ENCODE results near the gene CEP170B.
"Not testable (repeated sequence)": the region's sequence is repeated elsewhere in the genome, so short reads cannot be mapped to it uniquely, and the experiment has no call there.

Gene CEP170B

DNA sequence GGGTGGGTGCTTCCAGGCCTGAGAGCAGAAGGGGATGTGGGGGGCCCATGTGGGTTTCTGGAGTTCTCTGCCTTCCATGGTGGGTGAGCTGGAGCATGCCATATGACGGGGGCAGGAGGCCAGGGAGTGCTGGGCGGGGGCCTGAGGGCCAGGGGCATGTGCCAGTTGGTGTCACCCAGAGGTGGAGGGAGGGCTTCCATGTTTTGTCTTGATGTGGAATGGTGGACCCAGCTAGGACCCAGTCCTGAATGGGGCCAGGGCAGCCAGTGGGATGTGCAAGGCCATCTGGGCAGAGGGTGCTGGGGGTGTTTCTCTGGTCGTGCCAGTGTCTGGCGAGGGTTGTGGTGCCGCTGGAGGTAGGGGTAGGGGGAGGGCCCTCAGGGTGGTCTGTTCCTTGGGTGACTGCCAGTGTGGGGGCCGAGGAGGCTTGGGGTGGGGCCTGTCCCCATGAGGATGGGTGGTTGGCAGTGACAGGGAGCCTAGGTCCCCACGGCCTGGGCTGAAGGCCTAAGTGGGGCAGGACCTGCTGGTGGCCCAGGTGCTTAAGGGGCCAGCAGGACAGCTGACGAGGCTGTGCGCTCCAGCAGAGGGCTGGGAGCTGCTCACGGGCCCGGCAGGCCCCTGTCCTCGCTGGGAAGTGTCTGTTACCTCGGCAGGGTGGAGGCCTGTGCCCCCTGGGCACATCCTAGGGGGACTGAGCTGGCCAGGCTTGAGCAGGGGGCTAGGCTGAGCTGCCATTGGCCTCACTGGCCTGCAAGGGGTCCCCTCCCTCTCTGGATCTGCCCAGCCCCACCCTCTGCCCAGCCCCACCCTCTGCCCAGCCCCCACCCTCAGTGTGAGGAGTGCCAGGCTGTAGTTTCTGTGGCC is 26.8 kb downstream of the CEP170B start:
- no peak for DNase-seq (ENCODE audit: low read depth)

- DNase-seq (ENCODE audit: low read depth) = no peak
These were observed 27.7 kb downstream of the CEP170B start for GRCh38 chr14:104892531-104893434.

DNA sequence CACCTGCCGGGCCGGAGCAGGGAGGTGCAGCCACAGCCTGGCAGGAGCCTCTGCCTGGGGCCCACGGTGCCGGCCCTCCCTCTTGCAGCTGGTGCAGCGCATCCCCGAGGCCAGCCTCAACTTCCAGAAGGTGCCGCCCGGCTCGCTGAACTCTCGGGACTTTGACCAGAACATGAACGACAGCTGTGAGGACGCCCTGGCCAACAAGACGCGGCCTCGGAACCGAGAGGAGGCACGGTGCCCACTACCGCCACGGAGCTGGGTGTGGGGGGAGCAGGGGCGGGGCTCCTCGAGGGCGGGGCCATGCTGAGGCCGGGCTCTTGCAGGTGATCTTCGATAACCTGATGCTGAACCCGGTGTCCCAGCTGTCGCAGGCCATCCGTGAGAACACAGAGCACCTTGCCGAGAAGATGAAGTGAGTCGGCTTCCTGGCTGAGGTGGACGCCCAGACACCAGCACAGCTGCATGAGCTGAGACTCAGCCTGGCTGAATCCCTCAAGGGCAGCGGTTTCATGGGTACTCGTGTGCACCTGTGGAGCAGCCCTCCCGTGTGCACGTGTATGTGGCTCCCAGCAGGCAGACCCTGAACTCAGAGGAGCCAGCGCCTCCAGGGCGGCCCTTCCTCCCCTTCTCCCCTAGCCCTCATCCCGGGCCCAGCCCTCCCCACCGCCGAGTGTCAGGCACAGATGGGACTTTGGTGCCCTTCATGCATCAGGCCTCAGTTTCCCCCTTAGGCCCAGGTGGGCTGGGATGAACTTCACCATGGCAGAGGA is 28.6 kb downstream of the CEP170B start:
- no peak for DNase-seq (ENCODE audit: low read depth)

DNA sequence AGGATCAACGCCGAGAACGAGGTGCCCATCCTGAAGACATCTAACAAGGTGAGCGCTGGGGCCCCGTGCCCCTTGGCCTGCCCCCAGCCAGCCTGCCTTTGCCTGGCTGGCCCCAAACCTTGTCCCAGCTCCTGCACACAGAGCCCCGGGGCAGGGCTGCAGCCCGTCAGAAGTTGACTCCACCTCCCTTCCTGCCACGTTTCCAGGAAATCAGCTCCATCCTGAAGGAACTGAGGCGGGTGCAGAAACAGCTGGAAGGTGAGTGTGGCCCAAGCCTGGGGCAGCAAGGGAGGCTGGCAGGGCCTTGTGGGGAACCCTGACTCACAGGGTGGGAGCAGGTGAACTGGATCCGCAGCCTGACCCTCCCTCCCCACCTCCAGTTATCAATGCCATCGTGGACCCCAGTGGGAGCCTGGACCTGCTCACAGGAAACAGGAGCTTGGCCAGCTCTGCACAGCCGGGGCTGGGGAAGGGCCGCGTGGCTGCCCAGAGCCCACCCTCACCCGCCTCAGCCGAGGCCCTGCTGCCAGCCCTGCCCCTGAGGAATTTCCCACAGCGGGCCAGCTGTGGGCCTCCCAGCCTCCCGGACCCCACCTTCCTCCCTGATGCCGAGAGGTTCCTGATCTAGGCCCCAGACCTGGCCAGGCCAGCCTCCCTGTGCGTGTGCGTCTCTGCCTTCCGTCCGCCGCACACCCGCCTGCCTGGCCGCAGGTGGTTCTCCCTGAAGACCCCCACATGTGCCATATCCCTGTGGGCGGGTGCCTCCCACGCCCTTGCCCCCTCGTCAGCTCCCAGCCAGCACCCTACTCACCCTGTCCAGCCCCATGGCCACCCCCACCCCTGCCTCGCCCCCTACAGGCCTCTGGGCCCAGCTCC is 29.5 kb downstream of the CEP170B start:
- no peak for DNase-seq (ENCODE audit: low read depth)

DNA sequence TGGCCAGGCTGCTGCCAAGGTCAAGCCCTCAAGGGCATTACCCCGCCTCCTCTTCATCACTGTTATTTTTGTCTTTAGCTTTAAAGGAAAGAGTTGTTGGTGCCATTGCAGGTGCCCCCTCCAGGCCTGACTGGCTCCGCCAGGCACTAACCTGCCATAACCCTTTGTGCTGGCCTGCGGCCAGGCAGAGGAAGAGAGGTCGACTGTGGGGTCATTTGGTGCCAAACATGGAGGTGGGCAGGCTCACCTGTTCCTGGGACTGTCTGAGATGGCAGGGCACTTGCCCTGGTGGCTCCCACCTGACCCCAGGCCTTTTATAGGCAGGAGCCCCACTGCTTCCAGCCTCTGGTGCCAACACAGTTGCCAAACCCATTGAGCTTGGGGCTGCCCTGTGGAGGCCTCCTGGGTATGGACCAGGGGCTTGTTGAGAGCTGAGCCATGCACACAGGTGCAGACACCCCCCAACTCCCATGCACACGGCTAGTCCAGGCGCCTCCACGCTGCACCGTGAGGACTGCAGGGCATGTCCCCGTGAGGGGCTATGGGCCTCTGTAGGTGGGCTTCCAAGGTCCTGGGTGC is 30.2 kb downstream of the CEP170B start:
- no peak for DNase-seq (ENCODE audit: low read depth)

- no peak for DNase-seq (ENCODE audit: low read depth)
These were observed 31.0 kb downstream of the CEP170B start for GRCh38 chr14:104895786-104896661.

DNA sequence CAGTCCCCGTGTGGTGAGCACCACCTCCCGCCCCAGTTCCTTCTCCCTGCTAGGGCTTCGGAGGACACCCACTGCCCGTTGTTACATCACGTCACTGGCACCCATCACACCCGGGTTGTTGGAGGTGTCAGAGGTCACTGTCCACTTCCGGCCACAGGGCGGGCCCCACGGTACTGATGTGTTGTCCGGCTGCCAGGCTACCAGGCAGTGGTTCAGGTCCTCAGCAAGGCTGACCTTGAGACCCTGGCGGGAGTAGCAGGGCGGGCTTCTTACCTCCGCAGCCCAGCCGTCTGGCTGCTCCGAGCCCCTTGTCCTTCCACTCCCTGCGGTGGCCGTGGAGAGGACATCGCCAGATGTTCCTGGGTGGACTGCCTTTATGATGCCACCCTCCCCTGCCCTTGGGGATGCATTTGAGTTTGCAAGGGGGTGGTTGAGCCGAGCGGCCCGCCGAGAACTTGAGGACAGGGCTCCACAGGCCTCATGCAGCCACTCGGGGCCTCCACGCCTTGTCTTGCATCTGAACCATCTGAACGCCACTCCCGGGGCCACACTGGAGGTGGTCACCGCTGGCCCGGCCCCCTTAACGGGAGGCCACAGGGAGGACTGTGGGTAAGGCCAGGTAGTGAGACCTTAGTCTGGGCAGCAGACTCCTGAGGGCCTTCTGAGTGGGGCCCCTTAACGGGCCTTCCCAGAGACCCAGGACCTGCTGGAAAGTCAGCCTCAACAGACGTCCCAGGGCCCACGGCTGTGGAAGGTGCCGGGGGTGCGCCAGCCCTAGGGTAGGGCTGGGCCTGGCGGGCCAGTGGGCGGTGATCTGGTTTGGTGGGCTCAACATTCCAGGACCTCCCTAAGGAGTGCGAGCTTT is 32.5 kb downstream of the CEP170B start:
- DNase-seq (ENCODE audit: low read depth) = no peak

DNA sequence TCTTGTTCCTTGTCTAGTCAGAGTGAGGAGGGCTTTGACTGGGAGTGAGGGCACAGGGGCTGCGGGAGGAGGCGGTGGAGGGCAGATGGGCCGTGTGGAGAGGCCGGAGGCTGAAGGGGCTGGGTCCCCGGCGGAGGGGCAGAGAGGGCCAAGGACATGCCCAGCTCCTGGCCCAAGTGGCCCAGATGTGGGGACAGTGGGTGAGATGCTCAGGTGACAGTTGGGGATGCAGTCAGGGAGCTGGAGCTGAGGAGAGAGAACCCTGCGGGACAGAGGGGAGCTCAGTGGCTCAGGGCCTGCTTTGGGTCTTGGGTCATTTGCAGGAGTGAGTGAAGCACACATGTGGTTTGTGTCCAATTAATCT is 33.1 kb downstream of the CEP170B start:
- DNase-seq (ENCODE audit: low read depth) = no peak

- no peak for DNase-seq (ENCODE audit: low read depth)
These were observed 33.9 kb downstream of the CEP170B start for GRCh38 chr14:104898870-104899510.

DNA sequence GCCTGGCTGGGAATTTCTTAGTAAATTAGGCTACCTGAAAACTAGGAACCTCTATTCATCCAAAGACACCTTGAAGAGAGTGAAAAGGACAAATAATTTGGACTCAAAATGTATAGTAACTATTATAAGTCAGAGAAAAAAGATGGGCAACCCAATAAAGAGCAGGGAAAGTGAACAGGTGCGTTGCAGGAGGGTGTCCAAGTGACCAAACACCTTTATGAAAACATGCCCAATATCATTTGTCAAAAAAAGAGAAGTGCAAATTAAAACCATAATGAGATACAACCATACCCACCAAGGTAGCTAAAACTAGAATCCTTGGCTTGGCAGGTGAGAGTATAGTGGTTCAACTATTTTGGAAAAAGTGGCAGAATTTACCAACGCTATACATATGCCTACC is 34.7 kb downstream of the CEP170B start:
- DNase-seq (ENCODE audit: low read depth) = no peak

GRCh38 chr14:104900639-104901512 is 35.8 kb downstream of the CEP170B start:
- DNase-seq (ENCODE audit: low read depth) = no peak

GRCh38 chr14:104903990-104904389 is 38.9 kb downstream of the CEP170B start:
- DNase-seq (ENCODE audit: low read depth) = no peak

DNA sequence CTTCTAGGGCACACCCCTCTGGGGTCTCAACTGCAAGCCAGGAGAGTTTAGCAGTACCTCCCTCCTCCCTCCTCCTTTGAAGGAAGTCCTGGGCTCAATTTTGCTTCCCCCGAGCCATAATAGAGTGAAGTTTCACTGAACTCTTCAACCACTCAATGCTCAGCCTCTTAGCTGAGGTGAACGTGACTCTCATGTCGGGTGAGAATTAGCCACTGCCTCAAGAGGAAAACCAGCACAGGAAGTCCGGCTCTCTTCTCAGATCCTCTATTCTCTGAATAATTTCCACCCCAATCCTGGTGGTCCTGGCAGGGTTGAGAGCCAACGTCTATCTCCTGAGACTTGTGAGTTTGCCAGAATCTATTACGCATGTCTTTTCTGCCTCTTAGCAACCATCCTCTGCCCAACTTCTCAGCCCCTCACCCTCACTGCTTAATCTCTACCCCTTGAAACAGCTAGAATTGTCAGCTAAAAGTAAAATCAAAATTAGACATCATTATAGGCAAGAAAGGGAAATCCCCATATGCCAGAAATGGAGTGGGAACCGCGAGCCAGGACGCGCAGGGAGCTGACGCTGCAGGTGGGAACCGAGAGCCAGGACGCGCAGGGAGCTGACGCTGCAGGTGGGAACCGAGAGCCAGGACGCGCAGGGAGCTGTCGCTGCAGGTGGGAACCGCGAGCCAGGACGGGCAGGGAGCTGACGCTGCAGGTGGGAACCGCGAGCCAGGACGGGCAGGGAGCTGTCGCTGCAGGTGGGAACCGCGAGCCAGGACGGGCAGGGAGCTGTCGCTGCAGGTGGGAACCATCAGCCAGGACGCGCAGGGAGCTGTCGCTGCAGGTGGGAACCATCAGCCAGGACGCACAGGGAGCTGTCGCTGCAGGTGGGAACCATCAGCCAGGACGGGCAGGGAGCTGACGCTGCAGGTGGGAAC is 39.8 kb downstream of the CEP170B start:
- not testable (repeated sequence) for DNase-seq (ENCODE audit: low read depth)

GRCh38 chr14:104905579-104905933 is 40.5 kb downstream of the CEP170B start:
- DNase-seq (ENCODE audit: low read depth) = not testable (repeated sequence)

GRCh38 chr14:104908303-104908702 is 43.2 kb downstream of the CEP170B start:
- DNase-seq (ENCODE audit: low read depth) = no peak

DNA sequence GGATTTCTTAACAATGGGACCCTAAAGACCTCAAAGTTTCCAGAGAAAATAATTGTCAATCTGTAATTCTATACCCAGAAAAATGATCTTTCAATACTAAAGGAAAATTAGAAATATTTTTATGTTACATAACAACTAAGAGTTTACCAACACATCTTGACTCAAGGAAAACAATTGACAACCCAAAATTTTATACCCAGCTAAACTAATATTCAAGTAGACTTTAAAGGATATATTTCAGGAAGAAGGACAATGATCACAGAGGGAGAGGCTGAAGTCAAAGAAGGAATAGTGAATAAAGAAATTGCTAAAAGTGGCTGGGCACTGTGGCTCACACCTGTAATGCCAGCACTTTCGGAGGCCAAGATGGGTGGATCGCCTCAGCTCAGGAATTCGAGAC is 47.0 kb downstream of the CEP170B start:
- DNase-seq (ENCODE audit: low read depth) = no peak

Measured in T-helper 22 cell (primary cell).